HG03066 (cell line): ENCODE data around the gene C4A.
"Not testable (repeated sequence)": the region's sequence is repeated elsewhere in the genome, so short reads cannot be mapped to it uniquely, and the experiment has no call there.

Experiments
- ATAC-seq: cut with Tn5 transposase; IDR thresholded peaks from one replicate; pipeline ENCODE4 v1.9.1; 2021; ENCODE audit warnings: low read depth; ENCODE audit not compliant: unreplicated experiment

Gene C4A

DNA sequence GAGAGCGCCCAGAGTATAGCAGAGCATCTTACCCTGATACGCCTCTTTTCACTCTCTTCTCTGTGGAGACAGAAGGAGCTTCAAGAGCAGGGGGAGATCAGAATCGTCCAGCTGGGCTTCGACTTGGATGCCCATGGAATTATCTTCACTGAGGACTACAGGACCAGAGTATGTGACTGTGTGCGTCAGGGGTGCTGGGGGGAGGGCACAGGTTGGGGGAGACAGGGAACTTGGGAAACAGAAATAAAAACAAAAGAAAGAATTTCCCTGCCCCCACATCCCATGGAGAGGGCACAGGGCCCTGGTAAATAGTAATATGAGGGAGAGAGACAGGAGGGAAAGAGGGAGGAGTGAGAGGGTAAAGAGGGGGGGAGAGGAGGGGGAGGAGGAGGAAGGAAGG, 3.0 kb upstream of the C4A start:
- no peak for ATAC-seq

DNA sequence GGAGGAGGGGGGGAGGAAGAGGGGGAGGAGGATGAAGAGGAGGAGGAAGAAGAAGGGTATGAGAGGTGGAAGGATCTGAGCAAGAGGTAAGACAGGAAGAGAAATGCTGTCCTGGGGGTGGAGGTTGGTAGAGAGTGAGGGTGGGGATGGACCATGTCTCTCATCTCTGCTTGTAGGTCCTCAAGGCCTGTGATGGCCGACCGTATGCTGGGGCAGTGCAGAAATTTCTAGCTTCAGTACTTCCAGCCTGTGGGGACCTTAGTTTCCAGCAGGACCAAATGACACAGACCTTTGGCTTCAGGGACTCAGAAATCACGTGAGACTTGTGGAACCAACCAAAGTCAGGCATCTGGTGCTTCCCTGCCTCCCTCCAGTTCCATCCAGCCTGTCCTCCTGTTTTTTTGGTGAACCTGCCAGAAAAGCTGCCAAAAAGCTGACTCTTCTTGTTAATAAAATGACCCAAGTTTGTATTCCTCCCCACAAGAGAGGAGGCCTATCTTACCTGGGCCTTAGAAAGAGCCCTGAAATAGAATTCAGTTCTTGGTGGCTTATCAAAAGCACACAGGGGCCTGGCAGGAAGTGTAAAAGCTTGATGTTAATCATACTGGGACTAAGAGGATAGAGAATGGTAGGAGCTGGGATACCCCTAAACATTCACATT, 2.5 kb upstream of the C4A start:
- no peak for ATAC-seq

DNA sequence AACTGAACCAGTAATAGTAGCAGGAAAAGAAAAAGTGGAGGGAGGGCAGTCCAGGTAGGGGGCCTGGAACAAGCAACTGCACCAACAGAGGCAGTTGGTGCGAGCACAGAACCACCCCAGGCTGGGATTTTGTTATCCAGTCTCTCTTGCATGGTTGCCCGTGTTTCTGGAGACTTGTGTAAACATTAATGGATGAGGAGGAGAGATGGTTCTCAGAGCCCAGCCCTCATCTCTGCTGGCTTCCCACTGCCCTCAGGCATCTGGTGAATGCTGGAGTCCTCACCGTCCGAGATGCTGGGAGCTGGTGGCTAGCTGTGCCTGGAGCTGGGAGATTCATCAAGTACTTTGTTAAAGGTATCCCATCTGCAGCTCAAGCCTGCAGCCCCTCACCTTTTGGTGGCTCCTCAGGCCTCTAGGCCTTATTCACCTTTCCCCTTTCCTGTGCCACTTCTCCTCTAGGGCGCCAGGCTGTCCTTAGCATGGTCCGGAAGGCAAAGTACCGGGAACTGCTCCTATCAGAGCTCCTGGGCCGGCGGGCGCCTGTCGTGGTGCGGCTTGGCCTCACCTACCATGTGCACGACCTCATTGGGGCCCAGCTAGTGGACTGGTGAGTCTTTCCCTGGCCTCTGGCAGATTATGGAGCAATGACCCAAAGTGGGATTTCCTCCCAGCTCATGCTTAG, 1.5 kb upstream of the C4A start:
- not testable (repeated sequence) for ATAC-seq

DNA sequence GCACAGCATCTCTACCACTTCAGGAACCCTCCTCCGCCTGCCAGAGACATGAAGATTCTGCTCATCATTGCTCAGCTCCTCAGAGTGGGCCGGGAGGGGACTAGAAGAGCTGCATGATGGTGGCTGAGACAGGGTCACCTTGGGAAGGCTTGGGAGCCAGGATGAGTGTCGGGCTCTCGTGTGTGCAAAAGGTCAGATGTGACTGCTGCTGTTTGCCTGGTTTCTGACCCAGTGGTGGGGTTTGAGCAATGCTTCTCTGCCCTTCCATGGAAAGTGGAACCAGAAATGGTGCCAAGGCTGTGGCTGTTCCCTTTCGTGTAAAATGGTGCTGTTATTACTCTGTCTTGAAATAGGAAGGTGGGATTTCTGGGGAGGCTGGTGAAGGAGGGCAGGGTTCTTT, 859 bp upstream of the C4A start:
- not testable (repeated sequence) for ATAC-seq

DNA sequence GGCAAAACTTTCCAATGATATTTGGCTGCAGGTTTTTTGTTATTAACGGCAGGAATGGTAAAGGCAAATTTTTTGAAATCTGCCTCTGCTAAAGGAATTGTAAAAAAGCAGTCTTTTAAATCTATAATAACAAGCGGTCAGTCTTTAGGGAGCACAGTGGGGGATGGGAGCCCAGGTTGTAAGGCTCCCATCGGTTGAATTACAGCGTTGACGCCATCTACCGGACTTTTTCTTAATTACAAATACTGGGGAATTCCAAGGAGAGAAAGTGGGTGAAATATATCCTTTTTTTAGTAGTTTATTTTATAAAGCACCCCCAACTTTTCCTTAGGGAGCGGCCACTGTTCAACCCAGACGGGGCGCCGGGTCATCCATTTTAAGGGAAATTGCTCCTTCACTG, 7.5 kb downstream of the C4A start:
- not testable (repeated sequence) for ATAC-seq

DNA sequence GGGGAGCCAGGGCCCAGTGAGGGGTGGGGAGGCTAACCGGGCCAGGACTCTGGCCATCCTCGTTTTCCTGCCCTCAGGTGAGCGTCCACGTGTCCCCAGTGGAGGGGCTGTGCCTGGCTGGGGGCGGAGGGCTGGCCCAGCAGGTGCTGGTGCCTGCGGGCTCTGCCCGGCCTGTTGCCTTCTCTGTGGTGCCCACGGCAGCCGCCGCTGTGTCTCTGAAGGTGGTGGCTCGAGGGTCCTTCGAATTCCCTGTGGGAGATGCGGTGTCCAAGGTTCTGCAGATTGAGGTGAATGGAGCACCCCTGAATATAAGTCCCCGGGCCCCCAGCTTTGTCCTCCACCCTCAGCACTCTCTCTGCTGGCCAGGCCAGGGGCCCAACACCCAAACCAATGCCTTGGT, 12.6 kb downstream of the C4A start:
- ATAC-seq, result not testable (repeated sequence)

DNA sequence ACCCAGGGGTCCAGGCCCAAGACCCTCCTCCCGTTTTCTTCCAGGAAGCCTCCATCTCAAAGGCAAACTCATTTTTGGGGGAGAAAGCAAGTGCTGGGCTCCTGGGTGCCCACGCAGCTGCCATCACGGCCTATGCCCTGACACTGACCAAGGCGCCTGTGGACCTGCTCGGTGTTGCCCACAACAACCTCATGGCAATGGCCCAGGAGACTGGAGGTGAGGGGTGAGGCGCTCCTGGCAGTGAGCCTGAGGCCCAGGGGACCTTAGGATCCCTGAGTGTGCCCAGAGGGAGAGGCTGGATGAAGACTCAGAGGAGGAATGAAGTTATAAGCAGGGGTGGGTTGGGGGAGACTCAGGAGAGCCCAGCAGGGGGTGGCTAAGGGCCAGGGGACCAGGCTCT, 14.5 kb downstream of the C4A start:
- ATAC-seq, result not testable (repeated sequence)

DNA sequence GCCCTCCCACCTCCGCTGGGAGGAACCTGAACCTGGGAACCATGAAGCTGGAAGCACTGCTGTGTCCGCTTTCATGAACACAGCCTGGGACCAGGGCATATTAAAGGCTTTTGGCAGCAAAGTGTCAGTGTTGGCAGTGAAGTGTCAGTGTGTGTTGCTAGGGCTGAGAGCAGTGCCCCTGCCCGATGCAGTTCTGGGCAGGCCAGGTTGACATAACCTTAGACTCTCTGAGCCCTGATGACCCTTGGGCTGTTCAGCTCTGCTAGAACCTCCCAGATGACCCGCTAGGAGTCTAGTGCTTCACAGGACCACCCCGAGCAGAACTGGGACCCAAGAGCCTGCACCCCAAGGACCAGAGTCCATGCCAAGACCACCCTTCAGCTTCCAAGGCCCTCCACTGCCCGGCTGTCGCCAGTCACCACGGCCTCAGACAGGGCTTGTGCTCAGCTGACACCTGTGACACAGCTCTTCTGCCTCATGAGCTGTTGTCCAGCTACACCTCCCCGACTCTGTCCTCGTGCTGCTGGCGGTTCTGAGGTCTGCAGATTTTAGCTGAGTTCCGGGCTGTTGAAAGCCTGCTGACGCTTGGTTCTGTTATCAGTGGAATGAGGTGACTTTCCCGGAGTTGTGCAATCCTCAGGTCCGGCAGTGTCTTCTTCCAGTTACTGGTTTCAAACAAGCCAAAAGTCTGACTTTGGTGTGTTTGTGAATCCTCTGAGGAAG, 20.9 kb downstream of the C4A start:
- not testable (repeated sequence) for ATAC-seq

DNA sequence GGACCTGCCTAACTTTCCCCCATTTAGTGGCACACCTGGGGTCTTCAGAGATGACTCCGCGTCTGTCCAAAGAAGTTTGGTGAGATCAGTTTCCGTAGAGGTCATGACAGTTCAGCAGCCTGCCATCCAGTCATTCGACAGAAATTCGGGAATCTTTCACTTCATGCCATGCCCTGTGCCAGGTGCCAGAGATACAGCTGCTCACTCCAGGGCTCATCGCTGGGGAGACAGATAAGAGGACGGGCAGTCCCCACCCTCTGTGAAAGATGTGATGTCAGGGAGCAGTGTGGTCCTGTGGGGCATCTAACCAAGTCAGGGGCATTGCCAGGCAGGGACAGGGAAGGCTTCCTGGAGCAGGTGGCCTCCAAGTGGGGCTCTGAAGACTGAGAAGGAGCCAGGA, 21.4 kb downstream of the C4A start:
- not testable (repeated sequence) for ATAC-seq

DNA sequence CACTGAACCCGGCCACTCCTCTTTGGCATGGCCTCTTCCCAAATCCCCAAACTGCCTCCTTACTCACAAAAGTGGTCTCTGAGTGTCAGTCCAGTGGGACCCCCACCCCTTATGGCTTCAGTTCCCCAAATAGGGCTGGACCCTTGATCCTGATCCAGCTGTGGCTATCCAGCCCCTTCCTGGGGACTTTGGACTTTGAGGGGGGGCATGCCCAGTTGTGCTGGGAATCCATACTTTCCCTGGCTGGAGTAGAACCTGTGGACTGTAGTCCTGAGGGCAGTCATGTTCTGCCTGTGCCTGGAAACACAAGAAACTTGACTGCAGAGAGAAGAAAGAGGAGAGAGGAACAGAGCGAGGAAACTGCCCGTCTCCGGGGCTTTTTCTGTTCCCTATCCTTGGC, 22.5 kb downstream of the C4A start:
- not testable (repeated sequence) for ATAC-seq

DNA sequence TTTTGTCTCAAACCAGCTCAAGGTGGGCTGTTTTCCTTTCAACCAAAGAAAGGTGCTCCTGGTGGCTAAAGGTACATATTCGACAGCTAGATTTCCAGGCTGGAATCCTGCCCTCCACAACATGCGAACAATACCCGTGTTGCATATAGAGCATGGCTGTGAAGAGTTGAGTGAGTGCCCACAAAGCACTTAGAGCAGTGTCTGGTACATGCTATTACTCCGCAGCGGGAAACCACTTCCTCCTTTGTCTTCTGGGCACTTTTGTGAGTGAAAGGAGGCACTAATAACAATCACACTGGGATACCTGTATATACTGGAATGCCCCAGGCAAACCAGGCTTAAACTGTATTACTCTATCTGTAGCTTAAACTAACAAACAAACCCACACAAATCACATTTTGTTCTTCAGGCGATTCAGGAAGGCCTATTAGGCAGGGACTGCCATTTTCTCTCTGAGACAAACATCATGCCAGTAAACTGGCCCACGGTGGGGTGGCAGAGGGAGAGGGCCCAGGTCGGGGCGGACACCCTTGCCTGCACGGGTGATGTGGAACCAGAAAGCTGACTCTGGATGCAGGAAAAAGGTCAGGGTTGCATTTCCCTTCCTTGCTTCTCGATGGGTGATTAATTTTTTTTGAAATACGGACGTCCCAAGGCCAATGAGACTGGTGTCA, 23.1 kb downstream of the C4A start:
- ATAC-seq, result not testable (repeated sequence)

DNA sequence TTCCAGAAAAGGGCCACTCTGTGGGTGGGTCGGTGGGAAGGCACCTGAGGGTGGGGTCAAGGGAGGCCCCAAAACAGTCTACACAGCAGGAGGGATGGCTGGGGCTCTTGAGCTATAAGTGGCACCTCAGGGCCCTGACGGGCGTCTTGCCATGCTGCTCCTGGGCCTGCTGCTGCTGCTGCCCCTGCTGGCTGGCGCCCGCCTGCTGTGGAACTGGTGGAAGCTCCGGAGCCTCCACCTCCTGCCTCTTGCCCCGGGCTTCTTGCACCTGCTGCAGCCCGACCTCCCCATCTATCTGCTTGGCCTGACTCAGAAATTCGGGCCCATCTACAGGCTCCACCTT, 23.7 kb downstream of the C4A start:
- ATAC-seq, result not testable (repeated sequence)

DNA sequence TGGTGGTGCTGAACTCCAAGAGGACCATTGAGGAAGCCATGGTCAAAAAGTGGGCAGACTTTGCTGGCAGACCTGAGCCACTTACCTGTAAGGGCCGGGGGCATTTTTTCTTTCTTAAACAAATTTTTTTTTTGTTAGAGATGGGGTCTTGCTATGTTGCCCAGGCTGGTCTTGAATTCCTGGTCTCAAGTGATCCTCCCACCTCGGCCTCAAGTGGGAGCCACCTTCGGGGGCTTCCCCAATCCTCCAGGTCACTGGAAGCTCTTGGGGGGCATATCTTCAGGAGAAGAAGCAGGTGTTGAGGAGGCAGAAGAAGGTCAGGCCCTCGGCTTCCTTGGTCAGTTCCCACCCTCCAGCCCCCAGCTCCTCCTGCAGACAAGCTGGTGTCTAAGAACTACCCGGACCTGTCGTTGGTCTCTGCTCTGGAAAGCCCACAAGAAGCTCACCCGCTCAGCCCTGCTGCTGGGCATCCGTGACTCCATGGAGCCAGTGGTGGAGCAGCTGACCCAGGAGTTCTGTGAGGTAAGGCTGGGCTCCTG, 24.2 kb downstream of the C4A start:
- not testable (repeated sequence) for ATAC-seq

DNA sequence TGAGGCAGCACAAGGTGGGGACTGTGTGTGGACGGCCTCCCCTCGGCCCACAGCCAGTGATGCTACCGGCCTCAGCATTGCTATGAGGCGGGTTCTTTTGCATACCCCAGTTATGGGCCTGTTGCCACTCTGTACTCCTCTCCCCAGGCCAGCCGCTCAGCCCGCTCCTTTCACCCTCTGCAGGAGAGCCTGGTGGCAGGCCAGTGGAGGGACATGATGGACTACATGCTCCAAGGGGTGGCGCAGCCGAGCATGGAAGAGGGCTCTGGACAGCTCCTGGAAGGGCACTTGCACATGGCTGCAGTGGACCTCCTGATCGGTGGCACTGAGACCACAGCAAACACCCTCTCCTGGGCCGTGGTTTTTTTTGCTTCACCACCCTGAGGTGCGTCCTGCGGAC, 25.2 kb downstream of the C4A start:
- not testable (repeated sequence) for ATAC-seq

DNA sequence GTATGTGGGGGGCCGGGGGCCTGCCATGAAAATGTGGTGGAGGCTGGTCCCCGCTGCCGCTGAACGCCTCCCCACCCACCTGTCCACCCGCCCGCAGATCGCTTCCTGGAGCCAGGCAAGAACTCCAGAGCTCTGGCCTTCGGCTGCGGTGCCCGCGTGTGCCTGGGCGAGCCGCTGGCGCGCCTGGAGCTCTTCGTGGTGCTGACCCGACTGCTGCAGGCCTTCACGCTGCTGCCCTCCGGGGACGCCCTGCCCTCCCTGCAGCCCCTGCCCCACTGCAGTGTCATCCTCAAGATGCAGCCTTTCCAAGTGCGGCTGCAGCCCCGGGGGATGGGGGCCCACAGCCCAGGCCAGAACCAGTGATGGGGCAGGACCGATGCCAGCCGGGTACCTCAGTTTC, 26.2 kb downstream of the C4A start:
- not testable (repeated sequence) for ATAC-seq

DNA sequence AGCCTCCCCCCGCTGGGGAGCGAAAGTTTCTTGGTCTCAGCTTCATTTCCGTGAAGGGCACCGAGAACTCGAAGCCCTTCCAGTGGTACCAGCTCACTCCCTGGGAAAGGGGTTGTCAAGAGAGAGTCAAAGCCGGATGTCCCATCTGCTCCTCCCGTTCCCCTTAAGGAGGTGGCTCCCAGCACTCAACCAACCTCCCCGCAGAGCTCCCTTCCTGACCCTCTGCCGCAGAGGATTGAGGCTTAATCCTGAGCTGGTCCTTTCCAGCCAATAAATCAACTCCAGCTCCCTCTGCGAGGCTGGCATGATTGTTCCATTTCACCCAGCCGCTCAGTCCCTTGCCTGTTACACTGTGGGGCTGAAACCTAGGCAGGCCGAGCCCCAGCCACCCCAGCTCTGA, 26.8 kb downstream of the C4A start:
- not testable (repeated sequence) for ATAC-seq

DNA sequence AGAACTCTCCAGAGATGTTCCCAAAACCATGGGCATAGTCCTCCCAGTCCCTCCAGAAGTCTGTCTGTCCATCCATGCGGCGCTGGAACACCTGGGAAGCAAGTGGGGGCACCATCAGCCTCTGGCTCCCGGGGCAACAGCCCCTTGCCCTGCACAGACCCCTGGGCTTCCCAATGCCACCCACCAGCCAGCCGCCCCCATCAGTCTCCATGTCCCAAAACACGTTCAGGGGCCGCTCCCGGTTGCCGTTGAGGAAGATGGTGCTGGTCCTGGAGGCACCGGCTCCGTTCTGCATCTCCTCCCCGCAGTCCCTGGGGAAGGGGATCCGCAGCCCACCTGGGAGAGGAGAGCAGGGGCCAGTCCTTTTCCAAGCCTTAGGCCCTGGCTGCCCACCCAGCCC, 27.7 kb downstream of the C4A start:
- ATAC-seq, result not testable (repeated sequence)

DNA sequence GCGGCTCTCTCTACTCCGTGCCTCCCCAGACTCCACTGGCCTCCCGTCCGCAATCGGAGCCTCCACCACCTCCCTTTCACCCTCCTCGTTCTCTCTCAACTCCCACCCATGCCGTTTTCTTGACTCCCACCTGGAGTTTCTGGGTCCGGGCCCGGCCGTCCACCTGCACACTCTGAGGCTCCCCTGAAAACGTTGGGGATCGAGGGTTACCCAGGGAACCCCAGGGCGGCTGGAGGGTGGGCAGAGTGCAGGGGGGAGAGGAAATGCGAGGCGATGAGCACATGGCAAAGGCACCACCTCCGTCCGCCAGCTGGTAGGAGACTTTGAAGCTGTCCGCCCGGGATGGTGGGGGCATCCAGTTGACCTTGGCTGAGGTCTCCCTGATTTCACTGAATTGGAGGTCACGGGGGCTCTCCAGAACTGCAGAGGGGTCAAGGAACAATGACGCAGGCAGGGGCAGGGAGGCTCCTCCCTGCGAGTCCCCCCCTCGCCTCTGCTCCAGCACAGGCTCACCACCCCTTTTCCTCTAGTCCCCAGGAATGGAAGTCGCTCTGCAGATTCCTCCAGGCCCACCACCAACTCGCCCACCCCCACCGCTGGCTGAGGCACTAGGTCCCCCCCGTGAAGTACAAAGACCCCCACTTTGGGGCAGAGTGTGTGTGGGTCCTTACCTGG, 29.1 kb downstream of the C4A start:
- ATAC-seq, result not testable (repeated sequence)

DNA sequence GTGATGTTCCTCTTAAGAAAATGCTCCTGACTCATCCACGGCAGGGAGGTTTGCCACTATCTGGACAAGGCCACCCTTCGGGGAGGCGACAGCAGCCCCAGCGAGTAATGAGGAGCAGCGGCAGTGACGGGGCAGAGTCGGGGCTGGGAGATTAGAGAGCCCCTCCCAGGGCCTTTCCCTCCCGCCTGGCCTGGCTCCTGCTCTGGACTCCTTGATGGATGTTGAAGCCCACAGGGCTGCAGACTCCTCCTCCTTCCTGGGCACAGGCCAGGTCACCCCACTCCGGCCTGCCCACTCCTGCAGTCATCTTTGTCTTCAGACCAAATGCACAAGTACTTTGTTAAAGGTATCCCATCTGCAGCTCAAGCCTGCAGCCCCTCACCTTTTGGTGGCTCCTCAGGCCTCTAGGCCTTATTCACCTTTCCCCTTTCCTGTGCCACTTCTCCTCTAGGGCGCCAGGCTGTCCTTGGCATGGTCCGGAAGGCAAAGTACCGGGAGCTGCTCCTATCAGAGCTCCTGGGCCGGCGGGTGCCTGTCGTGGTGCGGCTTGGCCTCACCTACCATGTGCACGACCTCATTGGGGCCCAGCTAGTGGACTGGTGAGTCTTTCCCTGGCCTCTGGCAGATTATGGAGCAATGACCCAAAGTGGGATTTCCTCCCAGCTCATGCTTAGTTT, 31.2 kb downstream of the C4A start:
- ATAC-seq, result not testable (repeated sequence)

DNA sequence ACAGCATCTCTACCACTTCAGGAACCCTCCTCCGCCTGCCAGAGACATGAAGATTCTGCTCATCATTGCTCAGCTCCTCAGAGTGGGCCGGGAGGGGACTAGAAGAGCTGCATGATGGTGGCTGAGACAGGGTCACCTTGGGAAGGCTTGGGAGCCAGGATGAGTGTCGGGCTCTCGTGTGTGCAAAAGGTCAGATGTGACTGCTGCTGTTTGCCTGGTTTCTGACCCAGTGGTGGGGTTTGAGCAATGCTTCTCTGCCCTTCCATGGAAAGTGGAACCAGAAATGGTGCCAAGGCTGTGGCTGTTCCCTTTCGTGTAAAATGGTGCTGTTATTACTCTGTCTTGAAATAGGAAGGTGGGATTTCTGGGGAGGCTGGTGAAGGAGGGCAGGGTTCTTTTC, 31.9 kb downstream of the C4A start:
- ATAC-seq, result not testable (repeated sequence)
